NCI-H1092 (cell line): ENCODE data around the gene CENPB.
"Not testable (repeated sequence)": the region's sequence is repeated elsewhere in the genome, so short reads cannot be mapped to it uniquely, and the experiment has no call there.

Experiments
- DNase-seq: peaks from one replicate; lab custom pipeline; 2025; lab: John Stamatoyannopoulos, UW

Gene CENPB

DNA sequence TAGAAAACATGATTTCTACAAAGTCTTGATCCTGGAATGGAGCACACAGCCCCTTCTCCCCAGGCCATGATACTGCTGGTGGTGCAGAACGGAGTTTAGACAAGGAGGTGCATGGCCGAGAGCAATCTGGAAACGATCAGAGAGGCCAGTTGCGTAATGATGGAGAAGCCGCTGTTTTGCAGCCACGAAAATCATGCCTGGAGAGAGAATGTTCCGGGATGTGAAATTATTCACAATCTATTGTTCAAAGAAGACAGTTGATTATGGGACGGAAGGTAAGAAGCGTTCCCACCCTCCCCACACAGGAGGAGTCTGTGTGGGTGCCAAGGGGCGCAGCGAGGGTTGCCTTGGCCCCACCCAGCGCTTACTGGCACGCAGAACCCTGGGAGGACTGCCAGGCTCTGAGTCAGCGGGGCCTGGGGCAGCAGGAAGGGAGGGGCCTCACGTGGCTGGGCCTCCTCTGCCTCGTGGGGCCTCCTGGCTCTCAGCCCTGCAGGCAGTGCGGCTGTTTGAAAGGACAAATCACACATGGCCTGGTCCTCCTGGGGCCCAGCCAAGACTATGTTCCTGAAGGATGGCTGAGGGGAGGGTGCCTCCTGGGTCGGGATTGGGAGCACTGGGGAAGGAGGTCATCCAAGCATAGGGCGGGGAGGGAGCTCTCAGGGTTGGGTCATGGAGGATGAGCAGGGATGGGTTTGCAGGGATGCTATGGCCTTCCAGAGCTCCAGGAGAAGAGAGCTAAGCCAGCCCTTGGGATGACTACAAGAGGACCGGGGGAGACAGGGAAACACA lies 25.1 kb upstream of the CENPB start:
- peak; percentile 94 for DNase-seq

DNA sequence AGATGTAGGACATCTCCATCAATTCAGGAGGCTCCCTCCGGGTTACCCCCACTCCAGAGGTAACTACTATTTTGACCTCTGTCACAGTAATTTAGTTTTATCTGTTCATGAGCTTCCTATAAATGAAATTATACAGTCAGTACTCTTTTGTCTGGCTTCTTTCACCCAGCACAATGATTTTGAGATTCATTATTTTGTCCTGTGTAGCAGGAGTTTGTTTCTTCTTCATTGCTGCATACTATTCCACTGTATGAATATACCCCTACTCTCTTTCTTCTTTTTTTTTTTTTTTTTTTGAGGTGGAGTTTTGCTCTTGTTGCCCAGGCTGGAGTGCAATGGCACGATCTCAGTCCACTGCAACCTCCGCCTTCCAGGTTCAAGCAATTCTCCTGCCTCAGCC lies 22.0 kb upstream of the CENPB start:
- no peak for DNase-seq

DNA sequence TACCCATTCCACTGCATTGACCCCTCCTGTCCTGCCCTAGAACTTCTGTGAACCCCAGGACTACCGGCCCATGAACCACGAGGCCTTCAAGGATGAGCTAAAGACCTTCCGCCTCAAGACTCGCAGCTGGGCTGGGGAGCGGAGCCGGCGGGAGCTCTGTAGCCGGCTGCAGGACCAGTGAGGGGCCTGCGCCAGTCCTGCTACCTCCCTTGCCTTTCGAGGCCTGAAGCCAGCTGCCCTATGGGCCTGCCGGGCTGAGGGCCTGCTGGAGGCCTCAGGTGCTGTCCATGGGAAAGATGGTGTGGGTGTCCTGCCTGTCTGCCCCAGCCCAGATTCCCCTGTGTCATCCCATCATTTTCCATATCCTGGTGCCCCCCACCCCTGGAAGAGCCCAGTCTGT lies 18.2 kb upstream of the CENPB start:
- DNase-seq, result no peak

DNA sequence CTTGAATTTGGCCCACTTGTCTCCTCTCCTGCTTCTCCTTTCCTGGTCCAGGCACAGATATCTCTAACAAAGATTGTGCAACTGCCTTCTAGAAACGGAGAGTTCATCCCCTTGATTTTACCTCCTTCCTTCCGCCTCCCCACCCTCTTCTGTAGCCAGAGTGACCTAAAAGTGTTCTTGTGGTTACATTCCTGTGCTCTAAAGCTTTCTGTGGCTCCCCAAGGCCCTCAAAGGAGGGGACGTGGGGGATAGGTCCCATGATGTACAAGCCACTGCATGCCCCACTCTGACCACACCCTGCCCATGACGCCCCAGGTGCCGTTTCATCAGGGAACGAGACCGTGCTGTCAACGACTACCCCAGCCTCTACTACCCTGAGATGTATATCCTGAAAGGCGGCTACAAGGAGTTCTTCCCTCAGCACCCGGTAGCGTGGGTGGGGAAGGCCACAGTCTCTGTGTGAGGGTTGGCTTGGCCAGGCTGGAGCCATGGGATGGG lies 17.8 kb upstream of the CENPB start:
- no peak for DNase-seq

DNA sequence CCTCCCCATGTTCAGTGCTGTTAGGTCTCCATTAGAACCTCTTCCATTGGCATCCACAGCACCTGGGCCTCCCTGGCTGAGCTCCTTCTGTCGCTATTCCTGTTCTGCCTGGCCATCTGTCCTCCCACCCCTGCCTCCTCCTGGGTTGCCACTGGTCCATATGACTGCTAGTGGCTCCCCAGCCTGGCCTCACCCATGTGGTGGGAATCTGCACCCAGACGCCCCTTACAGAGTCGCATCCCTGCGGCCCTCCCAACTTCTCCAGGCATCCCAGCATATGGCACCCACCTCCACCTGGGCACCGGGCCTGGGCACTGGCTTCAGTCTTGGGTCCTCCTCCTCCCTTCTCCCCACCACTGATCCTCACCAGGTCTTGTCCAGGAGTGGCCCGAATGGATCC lies 17.3 kb upstream of the CENPB start:
- DNase-seq, result no peak

DNA sequence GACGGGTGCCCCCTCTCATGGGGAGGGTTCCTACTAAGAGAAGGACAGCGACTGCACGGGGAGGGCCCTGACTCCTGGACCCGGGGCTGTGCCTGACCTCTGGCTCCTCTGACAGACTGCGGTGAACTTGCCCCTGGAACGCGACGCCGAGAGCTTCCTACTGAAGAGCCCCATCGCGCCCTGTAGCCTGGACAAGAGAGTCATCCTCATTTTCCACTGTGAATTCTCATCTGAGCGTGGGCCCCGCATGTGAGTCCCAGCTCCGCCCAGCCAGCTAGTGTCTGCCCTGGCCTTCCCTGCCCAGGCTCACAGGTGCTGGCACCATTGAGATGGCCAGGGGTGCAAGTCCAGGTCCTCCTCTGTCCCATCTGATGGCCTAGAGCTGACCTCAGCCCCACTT lies 16.7 kb upstream of the CENPB start:
- no peak for DNase-seq

DNA sequence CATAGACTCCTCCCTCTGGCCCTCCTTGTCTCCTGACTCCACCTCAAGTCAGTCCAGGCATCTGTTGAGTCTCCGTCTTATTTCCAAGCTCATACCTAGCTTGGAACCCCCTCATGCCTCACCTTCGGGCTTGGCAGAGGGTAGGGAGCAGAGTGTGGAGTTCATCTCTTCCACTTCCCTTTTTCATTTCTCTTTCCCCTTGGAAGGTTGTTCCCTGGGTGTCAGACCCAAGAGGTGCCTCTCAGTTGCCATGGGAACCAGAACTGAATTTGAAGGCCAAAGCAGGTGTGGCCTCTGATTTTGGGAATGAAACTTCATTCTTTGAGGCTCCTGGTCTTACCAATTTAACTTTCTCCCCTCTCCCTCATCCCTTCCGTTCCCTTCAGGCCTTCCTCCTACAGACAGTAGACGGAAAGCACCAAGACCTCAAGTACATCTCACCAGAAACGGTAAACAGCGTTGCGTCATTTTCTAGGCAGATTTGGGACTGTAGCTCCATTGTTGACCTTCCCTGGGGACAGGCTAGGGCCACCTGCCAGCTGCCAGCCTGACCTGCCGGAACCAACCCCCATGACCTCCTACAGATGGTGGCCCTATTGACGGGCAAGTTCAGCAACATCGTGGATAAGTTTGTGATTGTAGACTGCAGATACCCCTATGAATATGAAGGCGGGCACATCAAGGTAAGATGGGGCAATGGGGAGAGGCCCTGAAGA lies 16.1 kb upstream of the CENPB start:
- DNase-seq, result no peak

DNA sequence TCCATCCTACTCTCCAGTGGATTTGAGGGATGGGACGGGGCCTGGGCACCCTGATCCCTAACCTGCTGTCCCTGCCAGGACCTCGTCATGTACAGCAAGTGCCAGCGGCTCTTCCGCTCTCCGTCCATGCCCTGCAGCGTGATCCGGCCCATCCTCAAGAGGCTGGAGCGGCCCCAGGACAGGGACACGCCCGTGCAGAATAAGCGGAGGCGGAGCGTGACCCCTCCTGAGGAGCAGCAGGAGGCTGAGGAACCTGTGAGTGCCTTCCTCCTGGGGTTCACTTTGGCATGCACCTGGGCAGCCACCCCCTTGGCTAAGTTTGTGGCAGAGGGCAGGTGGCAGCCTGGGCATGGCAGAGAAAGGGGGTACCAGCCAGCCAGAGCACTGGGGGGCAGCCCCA lies 15.3 kb upstream of the CENPB start:
- no peak for DNase-seq

DNA sequence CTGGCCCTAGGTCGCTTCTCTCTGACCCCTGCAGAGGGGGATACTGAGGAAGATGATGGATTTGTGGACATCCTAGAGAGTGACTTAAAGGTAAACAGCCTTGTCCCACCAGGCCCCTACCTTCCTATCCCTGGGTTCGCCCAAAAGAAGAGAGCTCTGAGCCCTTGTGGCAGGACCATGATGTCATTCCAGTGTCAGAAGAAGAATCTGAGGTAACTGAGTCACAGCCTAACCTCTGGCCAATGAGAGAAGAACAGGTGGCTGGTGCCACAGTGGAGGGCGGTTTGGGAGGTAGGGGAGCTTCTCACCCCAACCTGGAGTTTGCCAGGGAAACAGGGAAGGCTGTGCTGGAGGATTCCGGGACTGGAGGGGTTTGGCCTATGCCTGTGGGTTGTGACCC lies 14.8 kb upstream of the CENPB start:
- no peak for DNase-seq

DNA sequence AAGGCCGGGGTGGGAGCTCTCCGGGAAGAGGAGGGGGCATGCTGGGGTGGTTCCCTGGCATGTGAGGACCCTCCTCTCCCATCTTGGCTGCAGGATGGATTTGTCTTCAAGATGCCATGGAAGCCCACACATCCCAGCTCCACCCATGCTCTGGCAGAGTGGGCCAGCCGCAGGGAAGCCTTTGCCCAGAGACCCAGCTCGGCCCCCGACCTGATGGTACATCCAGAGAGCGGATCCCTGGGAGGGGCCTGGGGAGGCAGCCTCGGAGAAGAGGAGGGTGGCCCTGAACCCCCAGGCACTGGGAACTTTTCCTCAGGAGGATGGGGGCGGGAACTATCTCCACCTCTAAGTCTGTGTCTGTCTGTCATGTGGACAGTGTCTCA lies 14.3 kb upstream of the CENPB start:
- DNase-seq, result no peak

DNA sequence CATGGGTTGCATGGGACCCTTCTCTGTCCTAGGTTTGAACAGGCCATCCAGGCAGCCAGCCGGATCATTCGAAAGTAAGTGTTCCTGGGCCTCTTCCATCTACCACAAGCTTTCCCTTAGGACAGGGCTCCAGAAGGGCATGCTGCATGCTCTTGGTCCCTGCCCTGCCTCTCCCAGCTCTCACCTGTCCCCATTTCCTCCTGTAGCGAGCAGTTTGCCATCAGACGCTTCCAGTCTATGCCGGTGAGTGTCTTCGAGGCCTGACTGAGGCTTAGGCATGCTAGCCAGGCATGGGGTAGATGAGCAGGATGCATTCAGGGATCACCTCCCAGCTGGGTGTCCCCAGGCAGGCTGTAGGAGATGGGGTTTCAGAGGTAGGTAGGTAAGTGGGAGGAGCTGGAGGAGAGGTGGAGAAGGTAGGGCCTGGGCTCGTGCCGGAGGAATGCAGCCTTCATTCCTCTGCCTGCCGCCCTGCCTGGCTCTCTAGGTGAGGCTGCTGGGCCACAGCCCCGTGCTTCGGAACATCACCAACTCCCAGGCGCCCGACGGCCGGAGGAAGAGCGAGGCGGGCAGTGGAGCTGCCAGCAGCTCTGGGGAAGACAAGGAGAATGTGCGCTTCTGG lies 13.8 kb upstream of the CENPB start:
- no peak for DNase-seq

DNA sequence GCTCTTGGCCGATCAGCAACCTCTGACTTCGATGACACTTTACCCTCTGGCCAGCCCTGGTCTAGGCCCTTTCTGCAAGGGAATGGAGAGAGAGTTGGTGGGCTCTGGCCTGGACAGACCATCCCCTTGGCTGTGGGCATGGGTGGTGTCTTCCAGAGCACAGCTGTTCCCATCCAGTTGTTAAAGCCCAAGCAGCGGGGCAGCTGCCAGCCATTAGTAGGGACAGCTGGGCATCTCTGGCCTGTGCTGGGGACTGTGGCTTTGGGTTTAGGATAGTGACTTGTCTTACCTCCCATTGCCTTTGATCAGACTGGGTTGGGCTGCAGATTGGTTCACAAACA lies 12.3 kb upstream of the CENPB start:
- no peak for DNase-seq

DNA sequence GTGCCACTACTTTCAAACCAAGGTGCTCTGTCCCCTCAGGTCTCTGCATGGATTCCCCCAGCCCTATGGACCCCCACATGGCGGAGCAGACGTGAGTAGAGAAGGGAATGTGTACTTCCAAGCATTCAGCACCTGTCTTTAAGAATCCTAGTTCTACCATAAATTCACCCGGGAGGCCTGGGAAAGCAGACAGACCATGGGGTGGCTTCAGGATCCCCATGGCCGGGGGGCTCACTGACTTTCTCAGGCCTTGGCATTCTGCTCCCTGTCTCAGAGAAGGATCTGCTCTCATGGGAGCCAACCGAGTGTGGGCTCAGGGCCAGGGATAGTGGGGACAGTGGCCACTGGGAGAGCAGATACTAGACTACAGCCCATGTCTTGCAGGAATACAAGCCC lies 11.8 kb upstream of the CENPB start:
- DNase-seq, result no peak

DNA sequence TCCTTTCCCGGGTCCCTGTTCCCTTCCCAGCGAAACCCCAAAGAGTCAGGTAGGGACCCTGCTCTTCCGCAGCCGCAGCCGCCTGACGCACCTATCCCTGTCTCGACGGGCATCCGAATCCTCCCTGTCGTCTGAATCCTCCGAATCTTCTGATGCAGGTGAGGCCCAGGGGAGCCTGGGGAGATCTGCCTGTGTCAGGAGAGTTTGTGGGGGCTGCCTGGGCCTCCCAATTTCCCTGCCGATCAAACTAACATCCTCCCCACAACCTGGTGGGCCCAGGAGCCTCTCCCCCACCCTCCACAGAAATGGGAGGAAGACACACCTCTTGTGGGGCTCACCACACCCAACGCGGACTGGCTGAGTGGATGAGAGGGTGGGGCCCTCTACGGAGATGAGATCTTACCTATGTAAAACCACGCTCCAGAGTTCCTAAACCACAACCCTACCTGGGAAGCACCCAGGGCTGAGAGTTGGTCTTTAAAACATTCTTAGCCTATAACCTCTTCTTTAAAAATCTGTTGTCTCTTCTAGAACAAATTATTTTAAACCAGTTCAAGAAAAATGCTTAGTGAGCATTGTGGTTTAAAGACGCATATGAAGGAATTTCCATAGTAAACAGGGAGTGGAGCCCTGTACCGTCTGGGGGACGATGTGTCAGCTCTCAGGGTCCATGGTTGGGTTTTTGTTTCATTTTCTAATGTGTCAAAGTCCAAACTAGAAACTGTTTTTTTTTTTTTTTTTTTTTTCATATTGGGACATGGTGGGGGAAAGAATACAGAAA lies 11.2 kb upstream of the CENPB start:
- DNase-seq, result no peak

DNA sequence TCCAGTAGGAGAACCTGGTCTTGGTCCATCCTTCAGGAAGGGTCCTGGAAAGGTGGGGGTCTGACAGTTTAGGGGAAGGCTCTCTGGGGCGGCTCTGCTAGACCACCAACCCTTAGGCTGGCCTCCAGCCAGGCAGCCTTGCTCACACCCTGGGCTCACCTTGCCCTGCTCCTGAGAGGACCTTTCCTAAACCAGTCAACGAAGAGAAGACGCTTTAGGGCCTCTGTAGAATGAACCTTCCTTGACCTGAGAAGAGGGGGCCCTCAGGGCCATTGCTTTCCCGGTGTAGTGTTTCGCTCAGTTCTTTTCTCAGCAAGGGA lies 10.6 kb upstream of the CENPB start:
- DNase-seq, result no peak

DNA sequence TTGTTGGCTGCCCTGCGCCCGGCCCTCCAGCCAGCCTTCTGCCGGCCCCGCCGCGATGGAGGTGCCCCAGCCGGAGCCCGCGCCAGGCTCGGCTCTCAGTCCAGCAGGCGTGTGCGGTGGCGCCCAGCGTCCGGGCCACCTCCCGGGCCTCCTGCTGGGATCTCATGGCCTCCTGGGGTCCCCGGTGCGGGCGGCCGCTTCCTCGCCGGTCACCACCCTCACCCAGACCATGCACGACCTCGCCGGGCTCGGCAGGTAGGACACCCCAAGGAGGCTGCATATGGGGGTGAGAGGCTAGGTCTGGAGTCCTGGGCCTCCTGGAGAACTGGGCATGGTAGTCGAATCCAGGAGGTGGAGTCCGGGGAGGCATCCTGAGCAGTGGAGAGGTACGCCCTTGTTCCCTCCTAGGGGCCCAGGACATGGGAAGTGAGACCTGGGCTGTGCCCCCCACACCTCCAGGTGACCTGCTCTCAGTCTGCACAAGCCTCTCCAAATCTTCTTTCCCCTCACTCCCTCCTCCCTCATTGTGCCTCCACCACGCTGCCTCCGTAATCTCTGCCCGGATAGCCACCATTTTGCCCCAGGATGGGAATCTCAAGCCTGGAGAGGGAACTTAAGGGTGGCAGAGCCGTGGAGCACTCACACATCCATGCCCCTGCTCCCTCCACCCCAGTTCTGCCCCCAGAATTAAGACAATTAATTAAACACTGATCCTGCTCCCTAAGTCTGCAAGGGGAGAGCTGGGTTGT lies 10.1 kb upstream of the CENPB start:
- no peak for DNase-seq

DNA sequence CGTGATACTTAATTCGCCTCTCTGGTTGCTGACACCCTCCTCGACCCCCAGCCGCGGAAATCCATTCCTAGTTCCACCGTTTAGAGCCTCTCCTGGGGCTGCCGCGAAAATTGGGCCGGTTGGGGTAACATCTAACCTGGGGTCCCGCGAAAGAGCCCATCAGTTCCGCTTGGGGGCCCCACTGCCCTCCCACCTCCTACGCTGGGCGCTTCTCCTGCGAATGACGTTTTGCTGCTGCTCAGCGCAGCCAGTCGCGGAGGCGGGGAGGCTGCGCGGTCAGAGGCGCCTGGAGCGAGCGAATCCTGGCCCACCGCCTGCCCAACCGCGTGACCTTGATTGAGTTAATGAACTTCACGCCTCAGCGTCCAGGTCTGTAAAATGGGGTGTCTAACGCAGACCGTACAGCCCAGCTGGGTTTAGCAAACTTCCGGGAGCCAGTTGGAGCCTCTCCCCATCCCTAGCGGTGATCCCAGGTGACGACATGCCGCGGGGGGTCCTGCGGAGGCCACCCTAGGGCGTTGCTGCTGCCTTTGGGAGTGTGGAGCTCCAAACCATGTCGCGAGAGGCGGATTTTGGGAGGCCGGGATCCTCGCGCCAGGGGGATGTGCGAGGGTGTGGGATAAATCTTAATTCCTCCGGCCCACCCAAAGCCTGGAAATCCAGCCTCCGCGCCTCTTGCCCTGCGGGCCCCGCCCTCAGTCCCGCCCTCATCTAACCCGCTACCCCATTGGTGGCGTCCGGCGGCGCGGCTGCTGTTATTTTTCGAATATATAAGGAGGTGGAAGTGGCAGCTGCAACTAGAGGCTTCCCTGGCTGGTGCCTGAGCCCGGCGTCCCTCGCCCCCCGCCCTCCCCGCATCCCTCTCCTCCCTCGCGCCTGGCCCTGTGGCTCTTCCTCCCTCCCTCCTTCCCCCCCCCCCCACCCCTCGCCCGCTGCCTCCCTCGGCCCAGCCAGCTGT lies 9.2 kb upstream of the CENPB start, which contains the start of gene CDC25B:
TSS of gene CDC25B (plus strand) at position 800 of the 958 bp plus-strand sequence. CDS start 222 bp downstream, outside the sequence.
- peak; percentile 89 for DNase-seq

DNA sequence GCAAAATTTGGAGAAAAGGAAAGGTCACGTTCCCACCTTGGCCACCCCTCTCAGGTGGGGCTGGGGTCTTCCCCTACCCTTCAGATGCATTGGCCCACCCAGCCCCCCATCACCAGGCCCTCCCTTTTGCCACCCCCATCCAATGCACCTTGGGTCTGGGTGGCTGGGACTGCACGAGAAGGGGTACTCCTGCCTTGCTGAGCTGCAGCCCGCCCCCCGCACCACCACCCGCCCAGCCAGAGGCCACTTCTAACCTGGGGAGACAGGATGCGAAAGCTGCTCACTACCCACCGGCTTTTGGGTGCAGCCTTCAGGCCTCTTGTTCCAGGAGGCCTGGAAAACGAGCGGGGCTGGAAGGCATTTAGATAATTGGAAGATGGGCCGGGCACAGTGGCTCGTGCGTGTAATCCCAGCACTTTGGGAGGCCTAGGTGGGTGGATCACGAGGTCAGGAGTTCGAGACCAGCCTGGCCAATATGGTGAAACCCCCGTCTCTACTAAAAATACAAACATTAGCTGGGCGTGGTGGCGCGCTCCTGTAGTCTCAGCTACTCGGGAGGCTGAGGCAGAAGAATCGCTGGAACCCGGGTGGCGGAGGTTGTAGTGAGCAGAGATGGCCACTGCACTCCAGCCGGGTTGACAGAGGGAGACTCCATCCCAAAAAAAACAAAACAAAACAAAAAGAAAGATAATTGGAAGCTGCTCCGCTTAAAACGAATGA lies 8.3 kb upstream of the CENPB start:
- no peak for DNase-seq

DNA sequence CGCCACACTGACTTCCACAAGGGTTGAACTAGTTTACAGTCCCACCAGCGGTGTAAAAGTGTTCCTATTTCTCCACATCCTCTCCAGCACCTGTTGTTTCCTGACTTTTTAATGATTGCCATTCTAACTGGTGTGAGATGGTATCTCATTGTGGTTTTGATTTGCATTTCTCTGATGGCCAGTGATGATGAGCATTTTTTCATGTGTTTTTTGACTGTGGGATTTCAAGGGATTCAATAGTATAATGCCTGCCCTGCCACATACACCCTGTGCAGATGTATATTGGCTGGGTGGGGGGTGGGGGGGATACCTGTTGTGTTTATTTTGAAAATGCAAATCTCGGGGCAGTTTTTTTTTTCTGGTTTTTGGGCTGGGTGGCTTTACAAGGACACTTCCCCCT lies 7.6 kb upstream of the CENPB start:
- DNase-seq, result not testable (repeated sequence)

DNA sequence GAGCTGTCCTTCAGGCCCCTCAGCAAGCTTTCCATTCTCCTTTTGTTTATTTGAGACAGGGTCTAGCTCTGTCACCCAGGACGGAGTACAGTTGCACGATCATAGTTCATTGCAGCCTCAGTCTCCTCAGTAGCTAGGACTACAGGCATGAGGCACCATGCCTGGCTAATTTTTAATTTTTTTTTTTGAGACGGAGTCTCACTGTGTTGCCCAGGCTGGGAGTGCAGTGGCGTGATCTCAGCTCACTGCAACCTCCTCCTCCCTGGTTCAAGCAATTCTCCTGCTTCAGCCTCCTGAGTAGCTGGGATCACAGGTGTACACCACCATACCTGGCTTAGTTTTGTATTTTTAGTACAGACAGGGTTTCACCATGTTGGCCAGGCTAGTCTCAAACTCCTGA lies 2.7 kb upstream of the CENPB start:
- DNase-seq, result not testable (repeated sequence)
